Putamen (tissue), 1 donor: Measurements from ENCODE around the gene AP3S1.
"Not testable (repeated sequence)": the region's sequence is repeated elsewhere in the genome, so short reads cannot be mapped to it uniquely, and the experiment has no call there.

Experiments
- DNase-seq: peaks from one replicate; pipeline ENCODE4 v3.0.0-alpha.2; 2016; ENCODE audit warnings: low spot score

AP3S1 gene

GRCh38 chr5:115841382-115842088 lies at the start of gene AP3S1, which contains the start of gene ATG12:
AP3S1 (plus strand) TSS chr5:115841935; CDS start chr5:115842038, 103 bp downstream.
ATG12 (minus strand) TSS chr5:115841565; CDS start chr5:115841552, 13 bp downstream.
- DNase-seq = peak; percentile 94

GRCh38 chr5:115795700-115796099 lies 46.0 kb upstream of the AP3S1 start:
- DNase-seq = no peak

DNA sequence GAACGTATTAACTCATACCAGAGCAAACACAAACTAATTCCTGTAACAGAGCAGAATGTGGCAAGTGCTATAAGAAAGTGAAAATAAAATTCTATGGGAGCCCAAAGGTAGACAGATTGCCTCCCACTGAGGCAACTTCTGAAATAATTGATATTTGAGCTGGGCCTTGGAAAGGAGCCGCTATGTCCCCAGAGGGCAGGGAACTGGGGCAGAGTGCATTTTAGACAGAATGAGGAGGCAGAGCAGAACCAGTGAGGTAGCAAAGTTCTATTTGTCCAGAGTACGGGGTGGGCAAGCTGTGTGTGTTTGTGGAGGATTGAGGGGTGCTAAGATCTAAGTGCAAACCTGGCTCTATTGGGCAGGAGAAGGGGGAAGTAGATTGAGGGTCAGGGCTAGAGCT lies 45.1 kb upstream of the AP3S1 start:
- DNase-seq = no peak

GRCh38 chr5:115798252-115798651 lies 43.5 kb upstream of the AP3S1 start:
- no peak for DNase-seq

GRCh38 chr5:115800108-115800507 lies 41.6 kb upstream of the AP3S1 start:
- DNase-seq = no peak

DNA sequence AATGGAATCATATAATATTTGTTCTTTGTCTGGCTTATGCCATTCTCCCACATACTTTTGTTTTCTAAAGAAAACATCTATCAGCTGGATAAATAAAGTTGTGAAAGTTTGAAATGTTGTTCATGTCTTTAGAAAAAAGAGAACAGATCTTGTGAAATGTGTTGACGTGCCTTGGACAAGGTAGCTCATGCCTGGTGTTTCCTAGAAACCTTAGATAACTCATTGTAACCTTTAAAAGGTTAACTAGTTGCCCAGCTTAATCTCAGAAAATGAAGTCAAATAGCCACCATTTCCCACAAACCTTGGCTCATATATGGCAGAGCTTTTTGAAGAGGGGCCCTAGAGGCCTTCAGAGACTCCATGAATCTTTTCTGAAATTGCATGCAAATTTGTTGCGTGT lies 40.6 kb upstream of the AP3S1 start:
- DNase-seq = no peak

- DNase-seq = no peak
Measured at GRCh38 chr5:115801984-115802383, 39.8 kb upstream of the AP3S1 start.

DNA sequence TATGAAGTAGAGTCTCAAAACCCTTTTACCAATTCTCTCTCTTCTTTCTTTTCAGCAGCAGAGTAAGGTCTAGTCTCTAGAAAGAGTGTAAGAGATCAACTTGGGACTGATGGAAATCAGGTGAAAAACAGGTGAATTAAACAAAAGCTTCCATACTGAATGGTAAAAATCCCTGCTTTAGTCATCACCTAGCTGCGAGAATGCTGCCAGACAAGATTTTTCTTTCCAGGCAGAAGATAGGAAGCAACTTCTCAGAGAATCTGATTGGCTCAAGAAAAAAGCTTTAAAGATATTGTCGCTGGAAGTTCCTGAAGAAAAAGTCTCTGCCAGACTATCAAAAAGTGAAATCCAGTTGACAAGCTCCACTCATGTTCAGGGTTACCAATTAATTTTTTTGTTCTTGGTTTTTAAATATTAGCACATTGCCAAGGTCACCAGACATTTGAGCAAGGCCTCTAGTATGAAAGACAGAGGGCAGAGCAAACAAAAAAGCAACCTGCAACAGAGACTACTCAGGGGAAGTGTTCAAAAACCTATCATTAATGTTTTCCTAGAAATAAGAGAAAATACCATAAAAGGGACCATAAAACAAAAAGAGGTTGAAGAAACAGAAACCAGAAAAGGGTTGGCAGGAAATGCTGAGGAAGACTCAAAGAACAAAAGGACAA lies 34.6 kb upstream of the AP3S1 start:
- no peak for DNase-seq

GRCh38 chr5:115807654-115808052 lies 34.1 kb upstream of the AP3S1 start:
- DNase-seq = no peak

- not testable (repeated sequence) for DNase-seq
Measured at GRCh38 chr5:115808066-115808465, 33.7 kb upstream of the AP3S1 start.

DNA sequence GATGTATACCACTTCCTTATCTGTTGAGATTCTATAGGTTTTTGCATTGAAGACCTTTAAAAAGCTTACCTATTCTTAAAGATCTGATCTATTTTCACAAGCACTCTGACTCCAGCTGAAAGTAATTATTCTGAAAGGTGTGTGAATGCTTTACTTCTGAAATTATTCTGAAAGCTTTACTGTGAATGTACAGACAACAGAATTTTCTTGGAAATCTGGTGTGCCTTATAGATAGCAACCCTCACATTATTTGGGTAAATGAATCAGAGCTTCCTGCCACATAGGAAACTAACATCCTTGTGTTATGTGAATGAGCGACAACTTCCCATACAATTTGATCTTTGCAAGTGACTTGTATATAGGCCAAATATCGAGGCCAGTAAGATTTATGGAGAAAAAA lies 31.8 kb upstream of the AP3S1 start:
- no peak for DNase-seq

- DNase-seq = no peak
Measured at GRCh38 chr5:115810761-115811160, 31.0 kb upstream of the AP3S1 start.

- DNase-seq = no peak
Measured at GRCh38 chr5:115811406-115811805, 30.3 kb upstream of the AP3S1 start.

GRCh38 chr5:115812372-115812771 lies 29.4 kb upstream of the AP3S1 start:
- DNase-seq = no peak

DNA sequence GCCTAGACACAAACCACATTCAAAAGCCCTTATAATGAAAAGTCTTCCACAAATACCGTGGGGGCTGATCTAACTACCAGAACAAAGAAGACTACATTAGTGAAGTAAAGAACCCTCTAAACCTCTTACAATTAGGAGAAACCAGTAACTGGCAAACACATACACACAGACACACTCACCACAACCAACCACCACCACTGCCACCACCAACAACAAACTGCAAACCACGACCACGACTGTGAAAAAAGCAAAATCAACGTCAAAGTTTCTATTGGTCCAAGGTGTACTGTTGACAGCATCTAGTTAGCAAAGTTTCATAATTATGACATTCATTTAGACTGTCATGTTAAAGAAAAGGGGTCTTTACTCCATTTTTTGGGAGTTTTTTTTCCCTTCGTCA lies 28.0 kb upstream of the AP3S1 start:
- DNase-seq = no peak

- no peak for DNase-seq
Measured at GRCh38 chr5:115815006-115815692, 26.6 kb upstream of the AP3S1 start.

DNA sequence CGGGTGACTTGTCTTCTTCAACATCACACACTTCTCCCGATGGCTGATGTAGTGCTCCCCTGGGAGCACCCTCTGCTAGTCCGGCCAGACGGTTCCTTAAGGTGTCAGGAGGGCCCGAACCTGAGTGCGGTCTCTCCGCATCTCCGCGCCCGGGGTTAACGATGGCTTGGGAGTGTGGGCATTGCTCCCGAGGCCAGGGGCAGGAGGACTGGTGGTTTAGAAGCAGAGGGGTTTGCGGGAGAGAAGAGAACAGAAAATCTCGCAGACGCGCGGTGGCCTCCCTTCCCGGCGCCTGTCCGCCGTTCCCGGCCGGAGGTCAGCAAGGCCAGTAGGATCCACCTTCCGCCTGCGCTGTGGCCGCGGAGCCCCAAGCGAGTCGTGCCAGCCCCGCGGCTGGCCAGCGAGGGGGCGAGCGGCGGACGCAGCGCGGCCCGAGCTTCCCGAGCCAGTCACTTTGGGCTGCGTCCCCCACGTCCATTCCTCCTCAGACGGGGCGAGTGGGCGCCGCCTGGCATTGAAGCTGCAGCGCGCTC lies 26.0 kb upstream of the AP3S1 start:
- no peak for DNase-seq

DNA sequence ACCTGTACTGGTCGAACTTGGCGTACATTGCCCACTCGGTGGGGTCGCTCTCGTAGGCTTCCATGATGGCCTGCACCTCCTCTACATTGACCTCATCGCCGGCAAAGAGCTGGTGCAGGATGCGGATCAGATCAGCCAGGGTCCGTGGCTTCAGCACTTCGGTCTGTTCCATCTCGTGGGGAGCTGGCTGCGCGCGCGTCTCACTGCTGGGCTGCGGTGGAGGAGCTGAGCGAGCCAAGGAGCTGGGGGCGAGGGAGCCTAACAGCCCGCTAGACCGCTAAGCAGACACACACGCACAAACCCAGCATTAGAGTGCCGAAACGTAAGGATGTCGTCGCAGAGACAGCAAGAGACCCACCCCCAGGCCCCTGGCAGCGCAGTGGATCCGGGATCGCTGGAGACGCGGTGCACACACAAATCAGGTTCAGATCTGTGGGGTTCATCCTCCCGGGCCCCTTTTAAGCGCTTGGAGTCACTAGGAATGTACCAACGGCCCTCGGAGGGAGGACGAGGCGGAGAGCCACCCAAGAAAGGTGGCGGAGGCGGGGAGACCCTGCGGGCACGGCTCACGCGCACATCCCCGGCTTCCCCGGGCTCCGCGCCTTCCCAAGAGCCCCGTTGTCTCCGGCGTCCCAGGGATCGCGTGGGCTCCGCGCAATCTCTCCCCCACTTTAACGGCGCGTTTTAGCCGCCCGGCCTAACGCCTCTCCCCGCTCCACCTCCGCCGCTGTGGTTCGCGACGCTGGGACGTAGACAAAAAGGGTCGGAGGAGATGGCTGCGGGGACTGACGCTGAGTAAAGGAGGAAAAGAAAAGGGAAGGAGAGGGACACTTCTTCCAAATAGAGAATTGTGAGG lies 25.3 kb upstream of the AP3S1 start, which contains the start of gene CDO1:
Gene CDO1, minus strand, starts transcription at position 434 of the 856 bp plus-strand sequence. Its CDS starts 262 bp downstream, at position 172.
- DNase-seq = peak; percentile 86

- DNase-seq = no peak
Measured at GRCh38 chr5:115817386-115817785, 24.3 kb upstream of the AP3S1 start.

GRCh38 chr5:115818821-115819220 lies 22.9 kb upstream of the AP3S1 start:
- no peak for DNase-seq

- DNase-seq = no peak
Measured at GRCh38 chr5:115820846-115821245, 20.9 kb upstream of the AP3S1 start.

GRCh38 chr5:115824983-115825382 lies 16.8 kb upstream of the AP3S1 start:
- not testable (repeated sequence) for DNase-seq
